HG03565 (cell line): ENCODE results near the gene TP53TG3D.
"Not testable (repeated sequence)": the region's sequence is repeated elsewhere in the genome, so short reads cannot be mapped to it uniquely, and the experiment has no call there.

Experiments used
- ATAC-seq: cut with Tn5 transposase; IDR thresholded peaks from one replicate; pipeline ENCODE4 v1.9.1; 2021; ENCODE audit warnings: mild to moderate bottlenecking, moderate library complexity; ENCODE audit not compliant: unreplicated experiment

Gene TP53TG3D, protein sequence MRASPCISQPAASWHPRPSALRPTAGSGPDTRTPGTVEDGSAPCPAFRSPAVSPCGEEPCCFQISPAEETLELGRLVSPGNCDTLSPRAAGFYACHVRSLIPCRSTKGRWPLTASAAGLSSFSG

DNA sequence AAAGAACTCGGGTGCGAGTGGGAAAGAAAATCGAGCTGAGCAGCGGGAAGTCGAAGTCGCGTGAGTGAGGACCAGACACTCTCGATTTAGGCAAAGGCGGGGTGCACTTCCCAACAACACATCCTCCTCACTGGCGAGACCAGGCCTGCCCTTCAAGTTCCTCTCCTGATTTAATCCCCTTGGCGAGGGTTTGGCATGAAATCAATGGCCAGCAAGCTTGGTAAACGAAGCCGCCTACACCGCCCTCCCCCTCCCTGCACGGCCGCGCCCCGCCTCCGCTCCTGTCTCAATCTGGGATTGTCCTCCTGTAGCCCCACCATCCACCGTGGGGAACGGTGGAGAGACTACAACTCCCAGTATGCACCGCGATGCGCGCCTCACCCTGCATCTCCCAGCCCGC, at the start of gene TP53TG3D:
TP53TG3D (plus strand) TSS at position 301 of the 400 bp plus-strand sequence; CDS start at position 369, 68 bp downstream.
- ATAC-seq = not testable (repeated sequence)

DNA sequence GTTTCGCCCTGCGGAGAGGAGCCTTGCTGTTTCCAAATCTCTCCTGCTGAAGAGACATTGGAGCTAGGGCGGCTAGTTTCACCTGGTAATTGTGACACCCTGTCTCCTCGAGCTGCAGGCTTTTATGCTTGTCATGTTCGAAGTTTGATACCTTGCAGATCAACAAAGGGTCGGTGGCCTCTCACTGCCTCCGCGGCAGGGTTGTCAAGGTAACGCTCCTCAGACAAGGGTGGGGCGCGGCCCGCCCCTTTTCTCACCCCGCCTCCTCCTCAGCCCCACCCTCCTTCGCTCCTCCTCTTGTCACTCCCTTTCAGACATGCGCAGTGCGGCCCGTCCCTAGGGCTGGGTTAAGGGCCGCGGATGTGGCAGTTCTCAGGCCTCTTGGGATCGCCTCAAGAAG, 421 bp downstream of the TP53TG3D start:
- ATAC-seq = not testable (repeated sequence)

DNA sequence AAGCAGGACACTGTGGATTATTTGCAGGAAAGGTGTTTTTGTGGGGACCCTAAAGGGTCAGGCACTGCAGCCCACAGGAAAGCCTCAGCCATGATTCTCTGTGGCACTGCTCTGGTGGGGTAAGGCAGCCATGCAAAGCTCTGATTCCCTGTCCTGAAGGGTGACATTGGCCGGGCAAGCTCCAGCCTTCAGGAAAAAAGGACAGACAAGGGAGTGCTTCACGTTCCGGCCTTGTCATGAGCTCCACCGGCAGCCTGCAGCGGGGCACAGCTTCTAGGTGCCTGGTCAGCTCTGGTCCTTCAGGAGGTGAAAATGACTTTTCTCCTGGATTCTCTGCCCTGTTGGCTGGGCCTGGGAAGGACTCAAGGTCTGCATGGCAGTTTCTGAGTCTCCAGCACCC, 8.4 kb downstream of the TP53TG3D start:
- ATAC-seq = not testable (repeated sequence)

DNA sequence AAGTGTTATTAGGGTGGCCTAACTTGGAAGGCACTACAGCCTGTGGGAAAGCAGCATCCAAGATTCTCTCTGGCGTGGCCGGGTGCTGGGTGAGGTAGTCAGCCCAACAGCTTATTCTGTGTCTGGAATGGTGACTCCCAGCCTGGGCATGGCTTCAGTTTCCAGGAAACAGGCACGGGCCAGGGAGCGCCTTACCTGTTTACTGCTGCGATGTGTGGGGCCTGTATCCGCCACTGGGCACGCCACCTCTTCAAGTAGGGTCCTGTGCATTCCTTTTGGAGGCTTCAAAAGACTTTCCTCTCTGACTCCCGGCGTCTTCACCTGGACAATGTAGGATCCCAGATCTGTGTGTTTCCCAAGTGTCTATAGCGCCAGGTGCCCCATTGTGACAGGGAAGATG, 10.5 kb downstream of the TP53TG3D start:
- not testable (repeated sequence) for ATAC-seq

DNA sequence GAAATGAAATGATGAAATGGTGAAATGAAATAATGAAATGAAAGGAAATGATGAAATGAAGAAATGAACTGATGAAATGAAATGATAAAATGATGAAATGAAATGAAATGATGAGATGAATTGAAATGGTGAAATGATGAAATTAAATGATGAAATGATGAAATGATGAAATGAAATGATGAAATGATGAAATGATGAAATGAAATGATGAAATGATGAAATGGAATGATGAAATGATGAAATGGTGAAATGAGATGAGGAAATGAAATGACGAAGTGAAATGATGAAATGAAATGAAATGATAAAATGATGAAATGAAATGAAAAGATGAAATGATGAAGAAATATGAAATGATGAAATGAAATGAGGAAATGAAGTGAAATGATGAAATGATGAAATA, 28.8 kb downstream of the TP53TG3D start:
- ATAC-seq = not testable (repeated sequence)

DNA sequence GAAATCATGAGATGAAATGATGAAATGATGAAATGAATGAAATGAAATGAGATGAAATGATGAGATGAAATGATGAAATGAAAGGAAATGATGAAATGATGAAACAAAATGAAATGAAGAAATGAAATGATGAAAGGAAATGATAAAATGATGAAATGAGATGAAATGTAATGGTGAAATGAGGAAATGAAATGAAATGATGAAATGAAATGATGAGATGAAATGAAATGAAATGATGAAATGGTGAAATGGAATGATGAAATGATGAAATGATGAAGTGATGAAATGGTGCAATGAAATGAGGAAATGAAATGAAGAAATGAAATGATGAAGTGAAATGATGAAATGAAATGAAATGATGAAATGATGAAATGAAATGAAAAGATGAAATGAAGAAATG, 29.9 kb downstream of the TP53TG3D start:
- ATAC-seq = not testable (repeated sequence)

DNA sequence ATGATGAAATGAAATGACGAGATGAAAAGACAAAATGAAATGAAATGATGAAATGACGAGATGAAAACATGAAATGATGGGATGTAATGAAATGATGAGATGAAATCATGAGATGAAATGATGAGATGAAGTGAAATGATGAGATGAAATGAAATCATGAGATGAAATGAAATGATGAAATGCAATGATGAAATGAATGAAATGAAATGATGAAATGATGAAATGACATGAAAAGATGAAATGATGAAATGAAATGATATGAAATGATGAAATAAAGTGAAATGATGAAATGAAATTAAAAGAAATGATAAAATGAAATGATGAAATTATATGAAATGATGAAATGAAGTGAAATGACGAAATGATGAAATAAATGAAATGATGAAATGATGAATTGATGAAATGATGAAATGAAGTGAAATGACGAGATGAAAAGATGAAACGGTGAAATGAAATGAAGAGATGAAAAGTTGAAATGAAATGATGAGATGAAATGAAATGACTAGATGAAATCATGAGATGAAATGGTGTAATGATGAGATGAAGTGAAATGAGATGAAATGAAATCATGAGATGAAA, 30.9 kb downstream of the TP53TG3D start:
- ATAC-seq = not testable (repeated sequence)

DNA sequence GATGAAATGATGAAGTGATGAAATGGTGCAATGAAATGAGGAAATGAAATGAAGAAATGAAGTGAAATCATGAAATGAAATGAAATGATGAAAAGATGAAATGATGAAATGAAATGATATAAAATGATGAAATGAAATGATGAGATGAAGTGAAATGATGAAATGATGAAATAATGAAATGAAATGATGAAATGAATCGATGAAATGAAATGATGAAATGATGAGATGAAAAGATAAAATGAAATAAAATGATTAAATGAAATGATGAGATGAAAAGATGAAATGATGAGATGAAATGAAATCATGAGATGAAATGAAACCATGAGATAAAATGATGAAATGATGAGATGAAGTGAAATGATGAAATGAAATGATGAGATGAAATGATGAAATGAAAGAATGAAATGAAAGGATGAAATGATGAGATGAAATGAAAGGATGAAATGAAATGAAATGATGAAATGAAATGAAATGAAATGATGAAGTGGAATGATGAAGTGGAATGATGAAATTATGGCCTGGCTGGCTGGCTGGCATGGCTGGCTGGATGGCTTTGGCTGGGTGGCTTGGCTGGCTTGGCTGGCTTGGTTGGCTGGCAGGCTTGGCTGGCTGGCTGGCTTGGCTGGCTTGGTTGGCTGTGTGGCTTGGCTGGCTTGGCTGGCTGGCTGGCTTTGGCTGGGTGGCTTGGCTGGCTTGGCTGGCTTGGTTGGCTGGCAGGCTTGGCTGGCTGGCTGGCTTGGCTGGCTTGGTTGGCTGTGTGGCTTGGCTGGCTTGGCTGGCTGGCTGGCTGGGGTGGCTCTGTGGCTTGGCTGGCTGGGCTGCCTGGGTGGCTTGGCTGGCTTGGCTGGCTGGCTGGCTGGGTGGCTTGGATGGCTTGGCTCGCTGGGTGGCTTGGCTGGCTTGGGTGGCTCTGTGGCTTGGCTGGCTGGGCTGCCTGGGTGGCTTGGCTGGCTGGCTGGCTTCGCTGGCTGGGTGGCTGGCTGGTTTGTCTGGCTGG, 32.0 kb downstream of the TP53TG3D start:
- ATAC-seq = not testable (repeated sequence)

DNA sequence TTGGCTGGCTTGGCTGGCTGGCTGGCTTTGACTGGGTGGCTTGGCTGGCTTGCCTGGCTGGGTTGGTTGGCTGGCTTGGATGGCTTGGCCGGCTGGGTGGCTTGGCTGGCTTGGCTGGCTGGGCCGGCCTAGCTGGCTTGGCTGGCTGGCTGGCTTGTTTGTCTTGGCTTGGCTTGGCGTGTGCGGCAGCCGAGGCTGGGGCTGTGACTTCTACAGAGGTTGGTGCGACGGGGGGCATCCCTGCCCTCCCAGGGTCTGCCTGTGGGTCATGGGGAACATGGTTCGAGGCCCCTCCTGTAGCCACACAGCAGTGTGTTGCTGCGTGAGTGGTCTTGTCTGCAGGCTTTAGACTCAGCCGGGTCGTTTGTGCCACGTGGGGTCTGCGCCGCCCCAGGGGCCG, 33.1 kb downstream of the TP53TG3D start:
- not testable (repeated sequence) for ATAC-seq

DNA sequence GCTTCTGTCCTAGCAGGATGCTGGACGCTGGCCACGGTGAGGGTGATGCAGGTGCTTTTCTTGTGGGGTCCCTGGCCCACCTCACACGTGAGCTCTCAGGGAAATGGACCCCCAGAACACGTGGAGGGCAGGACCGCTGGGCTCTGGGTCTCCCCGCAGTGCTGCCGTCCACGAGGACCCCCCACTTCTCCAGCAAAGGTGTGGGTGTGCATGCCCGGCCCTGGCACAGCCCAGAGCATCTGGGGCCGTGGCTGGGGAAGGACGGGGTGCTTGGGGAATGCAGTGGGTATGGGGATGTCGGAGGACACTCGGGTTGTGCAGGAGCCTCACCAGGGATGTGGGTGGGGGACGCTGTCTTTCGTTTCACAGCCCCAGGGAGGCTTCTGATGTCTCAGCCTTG, 34.7 kb downstream of the TP53TG3D start:
- ATAC-seq = not testable (repeated sequence)

DNA sequence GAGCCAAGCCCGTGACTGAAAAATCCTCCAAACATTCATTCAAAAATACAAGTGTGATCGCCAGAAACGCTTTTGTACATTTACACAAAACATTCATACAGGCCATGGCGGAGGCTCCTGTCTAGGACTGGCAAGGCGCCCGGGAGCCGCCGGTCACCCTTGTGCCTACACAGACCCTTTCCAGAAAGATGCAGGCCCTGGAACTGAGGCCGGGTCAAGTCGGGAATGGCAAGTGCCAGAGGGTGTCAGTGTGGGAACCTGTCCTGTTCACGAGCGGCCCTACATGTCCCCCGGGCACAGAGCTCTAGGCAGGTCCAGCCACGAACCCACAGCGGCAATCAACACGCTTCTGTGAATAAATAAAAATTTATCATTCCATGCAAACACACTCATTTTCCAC, 36.1 kb downstream of the TP53TG3D start:
- ATAC-seq = not testable (repeated sequence)

DNA sequence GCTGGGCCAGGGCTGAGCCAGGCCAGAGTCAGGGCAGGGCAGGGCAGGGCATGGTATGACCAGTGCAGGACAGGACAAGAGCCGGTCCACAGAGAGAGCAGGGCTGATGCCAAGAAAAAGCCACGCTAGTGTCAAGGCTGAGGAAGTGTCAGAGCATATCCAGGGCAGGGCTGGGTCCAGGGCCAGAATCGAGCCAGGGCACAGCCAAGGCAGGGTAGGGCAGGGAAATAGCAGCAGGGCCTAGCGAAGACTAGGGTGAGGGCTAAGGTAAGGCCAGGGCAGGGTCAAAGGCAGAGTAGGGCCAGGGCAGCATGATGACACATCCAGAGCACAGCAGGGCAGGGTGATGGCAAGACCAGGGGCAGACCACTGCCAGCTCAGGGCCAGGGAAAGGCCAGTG, 49.7 kb downstream of the TP53TG3D start:
- ATAC-seq = not testable (repeated sequence)
